Inferior parietal cortex (tissue), 1 donor: ENCODE measurements around the gene ASS1.

ENCODE experiments used
- DNase-seq: peaks from one replicate; pipeline ENCODE4 v3.0.0-alpha.2; 2016; ENCODE audit errors: extremely low spot score

The ASS1 gene

GRCh38 chr9:130498298-130498917 is 53.6 kb downstream of the ASS1 start:
- no peak for DNase-seq

DNA sequence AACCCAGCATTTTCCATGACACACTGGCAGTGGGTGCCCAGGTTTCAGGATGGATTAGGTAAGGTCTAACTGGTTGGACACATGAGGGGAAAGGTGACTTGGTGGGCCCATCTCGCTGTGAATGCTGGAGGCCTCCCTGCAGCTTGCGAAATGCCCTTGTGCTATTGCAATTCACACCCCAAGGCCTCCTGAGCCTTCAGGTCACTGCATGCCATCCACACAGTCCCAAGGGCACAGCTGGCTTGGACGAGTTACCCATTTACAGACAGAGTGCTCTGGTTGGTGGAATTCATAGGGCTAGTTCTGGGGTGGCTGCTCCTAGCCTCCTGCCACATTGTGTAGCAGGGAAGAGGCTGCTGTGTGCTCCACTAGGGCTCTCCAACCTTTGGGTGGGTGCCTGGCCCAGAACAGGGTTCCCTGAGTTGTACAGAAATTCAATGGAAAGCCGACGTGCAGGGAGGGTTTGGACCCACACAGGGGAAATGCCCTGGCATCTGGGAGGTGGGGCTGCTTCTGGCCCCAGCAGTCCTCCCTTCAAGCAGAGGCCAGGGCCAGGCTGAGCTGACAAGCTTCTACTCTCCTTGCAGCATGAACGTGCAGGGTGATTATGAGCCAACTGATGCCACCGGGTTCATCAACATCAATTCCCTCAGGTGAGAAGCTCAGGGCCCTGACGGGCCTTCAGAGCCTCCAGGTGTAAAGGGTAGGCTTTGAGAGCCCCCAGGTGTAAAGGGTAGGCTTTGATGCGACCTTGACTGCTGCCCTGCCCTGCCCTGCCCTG is 54.3 kb downstream of the ASS1 start:
- DNase-seq: no peak

DNA sequence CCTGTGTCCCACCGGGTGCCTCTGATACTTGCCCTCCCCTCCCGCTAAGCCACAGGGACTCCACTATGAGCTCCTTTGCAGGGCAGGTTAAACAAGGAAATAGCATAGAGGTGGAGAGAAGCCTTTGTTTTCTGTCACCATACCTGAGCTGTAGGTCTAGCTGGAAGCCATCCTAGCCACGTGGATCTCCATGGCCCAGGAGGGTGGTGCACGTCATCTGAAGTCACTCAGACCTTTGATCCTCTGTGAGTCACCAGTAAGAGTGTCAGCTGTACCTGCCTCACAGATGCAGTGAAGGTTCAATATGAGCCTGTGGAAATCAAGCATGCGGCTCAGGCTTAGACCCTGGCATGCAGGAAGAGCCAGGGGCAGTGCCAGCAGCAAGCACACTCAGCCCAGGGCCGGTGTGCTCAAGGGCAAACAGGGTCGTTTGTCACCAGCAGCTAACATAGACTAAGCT is 55.1 kb downstream of the ASS1 start:
- no peak for DNase-seq

- DNase-seq: no peak
Measured at GRCh38 chr9:130500340-130501180, 55.8 kb downstream of the ASS1 start.

- no peak for DNase-seq
Measured at GRCh38 chr9:130501639-130502038, 56.9 kb downstream of the ASS1 start.

DNA sequence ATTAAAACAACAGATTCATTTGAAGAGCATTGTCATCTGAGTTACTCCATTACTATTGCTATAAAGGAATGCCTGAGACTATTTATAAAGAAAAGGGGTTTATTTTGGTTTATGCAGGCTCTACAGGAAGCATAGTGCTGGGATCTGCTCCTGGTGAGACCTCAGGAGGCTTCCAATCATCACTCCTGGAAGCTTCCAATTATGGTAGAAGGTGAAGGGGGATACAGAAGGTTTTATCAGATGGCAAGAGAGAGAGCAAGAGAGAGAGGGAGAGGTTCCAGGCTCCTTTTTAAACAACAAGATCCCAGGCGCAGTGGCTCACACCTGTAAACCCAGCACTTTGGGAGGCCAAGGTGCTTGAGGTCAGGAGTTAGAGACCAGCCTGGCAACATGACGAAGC is 63.5 kb downstream of the ASS1 start:
- DNase-seq: no peak

DNA sequence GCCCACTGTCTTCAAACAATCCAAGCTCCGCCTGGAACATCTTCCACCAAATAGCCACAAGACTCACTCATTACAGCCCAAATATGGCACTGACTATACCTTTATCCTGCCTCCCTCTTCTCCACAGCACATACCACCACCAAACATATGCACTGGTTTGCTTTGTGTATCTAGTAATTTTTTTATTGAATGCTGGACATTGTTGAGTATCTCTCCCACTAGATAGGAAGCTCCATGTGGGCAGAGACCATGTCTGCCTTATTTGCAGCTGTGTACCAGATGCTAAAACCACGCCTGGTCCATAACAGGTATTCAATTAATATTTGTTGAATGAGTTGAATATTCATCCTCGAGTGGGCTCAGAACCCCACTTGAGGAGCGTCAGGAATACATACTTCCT is 67.4 kb downstream of the ASS1 start:
- DNase-seq: no peak

DNA sequence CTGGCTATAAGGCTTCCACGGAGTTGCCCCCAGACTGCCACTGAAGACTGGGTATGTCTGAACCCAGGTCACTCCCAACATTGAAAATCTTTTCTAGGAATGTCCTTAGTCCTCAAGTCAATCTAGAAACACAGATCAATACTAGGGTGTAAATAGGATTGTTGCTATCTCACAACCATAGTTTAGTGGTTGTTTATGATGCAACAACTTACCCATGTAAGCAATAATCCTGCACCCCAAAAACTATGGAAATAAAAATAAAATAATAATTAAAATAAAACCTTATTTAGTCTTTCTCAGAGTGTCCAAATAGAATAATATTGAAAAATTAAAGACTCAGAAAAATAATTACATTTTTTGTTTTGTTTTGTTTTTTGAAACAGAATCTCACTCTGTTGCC is 68.3 kb downstream of the ASS1 start:
- no peak for DNase-seq

DNA sequence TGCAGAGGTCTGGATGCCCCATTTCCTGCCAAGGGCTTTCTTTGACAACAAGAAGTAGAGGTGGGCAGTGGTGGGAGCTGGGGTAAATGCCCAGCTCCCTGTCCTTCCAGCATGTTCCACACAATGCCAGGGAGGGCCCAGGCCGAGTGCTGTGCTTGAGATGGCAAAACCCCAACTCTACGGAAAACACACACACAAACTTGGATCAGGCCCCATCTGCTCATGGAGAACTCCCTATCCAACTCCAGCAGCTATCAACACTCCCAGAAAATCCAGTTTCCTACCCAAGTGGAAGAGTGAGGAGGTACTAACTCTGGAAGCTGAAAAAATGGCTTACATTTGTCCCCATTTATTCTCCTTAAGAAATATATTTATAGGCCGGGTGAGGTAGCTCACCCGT is 73.5 kb downstream of the ASS1 start:
- no peak for DNase-seq

GRCh38 chr9:130518943-130519799 is 74.4 kb downstream of the ASS1 start:
- DNase-seq: no peak

GRCh38 chr9:130519927-130520326 is 75.2 kb downstream of the ASS1 start:
- DNase-seq: no peak

GRCh38 chr9:130521715-130522114 is 77.0 kb downstream of the ASS1 start:
- no peak for DNase-seq

DNA sequence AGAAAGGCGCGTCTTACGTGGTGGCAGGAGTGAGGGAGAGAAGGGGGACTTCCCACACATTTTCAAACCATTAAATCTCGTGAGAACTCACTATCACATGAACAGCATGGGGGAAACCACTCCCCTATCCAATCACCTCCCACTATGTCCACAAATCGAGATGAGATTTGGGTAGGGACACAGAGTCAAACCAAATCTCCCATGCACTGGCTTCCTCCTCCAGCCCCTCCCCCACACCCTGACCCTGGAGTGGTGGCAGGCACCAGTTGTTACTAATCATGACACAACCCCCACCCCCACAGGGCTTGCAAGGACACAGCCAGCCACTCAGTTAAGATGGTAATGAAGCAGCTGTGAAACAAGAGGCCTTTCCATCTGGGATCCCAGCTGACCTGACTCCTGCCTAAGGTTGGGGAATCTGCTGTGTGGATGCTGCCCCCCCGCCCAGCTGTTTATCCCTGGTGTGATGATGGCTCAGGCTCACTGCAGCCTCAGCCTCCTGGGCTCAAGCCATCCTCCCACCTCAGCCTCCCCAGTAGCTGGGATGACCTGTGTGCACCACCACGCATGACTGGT is 77.6 kb downstream of the ASS1 start:
- DNase-seq: no peak

- DNase-seq: no peak
Measured at GRCh38 chr9:130523921-130524320, 79.2 kb downstream of the ASS1 start.

DNA sequence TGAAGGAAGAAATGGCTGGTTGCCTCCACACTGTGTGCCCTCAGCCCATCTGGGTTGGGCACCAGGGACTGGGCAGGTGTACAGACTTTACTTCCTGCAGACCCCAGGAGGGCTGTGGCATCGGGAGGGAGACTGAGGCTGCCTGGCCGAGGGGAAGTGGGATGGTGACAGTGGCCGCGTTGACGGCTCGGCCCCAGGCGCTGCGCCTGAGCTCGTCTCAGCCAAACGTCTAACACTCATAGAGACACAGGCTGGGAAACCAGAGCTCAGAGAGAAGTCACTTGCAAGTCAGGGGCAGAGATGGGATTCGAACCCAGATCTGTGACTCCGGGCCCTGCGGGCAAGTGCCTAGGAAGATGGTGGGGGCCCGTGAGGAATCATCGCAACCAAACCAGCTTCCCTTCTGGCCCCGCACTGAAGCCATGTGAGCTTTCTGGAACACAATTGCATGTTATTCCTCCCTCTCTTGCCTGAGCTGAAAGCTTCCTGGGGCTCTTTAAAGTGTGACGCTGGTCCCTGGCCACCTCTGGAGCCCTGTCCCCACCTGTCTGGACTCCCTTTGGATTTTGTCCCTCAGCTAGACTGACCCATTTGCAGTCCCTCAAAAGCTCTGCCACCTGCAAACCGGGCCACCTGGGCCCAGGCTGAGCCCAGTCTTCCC is 81.6 kb downstream of the ASS1 start:
- DNase-seq: no peak

GRCh38 chr9:130526854-130527650 is 82.3 kb downstream of the ASS1 start:
- DNase-seq: no peak

GRCh38 chr9:130527651-130528310 is 83.0 kb downstream of the ASS1 start:
- no peak for DNase-seq

DNA sequence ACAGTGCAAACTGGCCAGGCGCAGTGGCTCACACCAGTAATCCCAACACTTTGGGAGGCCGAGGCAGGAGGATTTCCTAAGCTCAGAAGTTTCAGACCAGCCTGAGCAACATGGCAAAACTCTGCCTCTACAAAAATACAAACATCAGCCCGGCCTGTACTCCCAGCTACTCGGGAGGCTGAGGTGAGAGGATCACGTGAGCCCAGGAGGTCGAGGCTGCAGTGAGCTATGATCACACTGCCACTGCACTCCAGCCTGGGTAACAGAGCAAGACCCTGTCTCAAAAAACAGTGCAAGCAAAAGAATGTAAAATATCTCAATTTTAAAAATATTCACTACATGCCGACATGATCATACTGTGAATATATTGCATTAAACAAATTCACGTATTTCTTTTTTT is 83.9 kb downstream of the ASS1 start:
- no peak for DNase-seq

GRCh38 chr9:130530938-130531337 is 86.2 kb downstream of the ASS1 start:
- DNase-seq: no peak
